Measurements from ENCODE around the gene SCAMP5. TPM values are rescaled to one million over a fixed set of nuclear protein-coding genes. Genes with fewer than 3 reads are reported as not detected.
A peak's percentile ranks its signal among the peaks of the same experiment; 100 is the strongest.

SCAMP5 gene
- total RNA-seq, 6 experiments from 2014 or later = 0.53 to 15.7 (median 7.7) TPM

- peak; percentile 92 to 94 (median 93) for DNase-seq
- no peaks in the 10 kb centered on the region for H3K9me3 ChIP-seq
- peak overlapping the region in 2 of 3 donors; percentile 34 to 47 for H3K27ac ChIP-seq
- TF ChIP-seq CTCF (IDR thresholded peaks at IDR 0.05) (peak; percentile 90 to 97 (median 94)), POLR2A (IDR thresholded peaks at IDR 0.05) (peak; percentile 27)
- intact Hi-C loops (cut with DNase I) = loop anchor here (2.0 to 10.0 kb wide), 3 partner anchors 175 to 275 kb away; no protein-coding TSS in a partner anchor
- H3K4me1 ChIP-seq = peaks cover 0 to 23% (median 5%) of the 10 kb centered on the region in 4 donors
- ATAC-seq = peak; percentile 88 to 95 (median 90)
- no peaks in the 10 kb centered on the region for H3K27me3 ChIP-seq
- no peaks in the 10 kb centered on the region for H3K36me3 ChIP-seq
- 0% methylated on average over 4 of the region's 12 CpGs for WGBS (ENCODE audit: insufficient coverage, low coverage, low lambda C conversion rate, missing lambda C conversion rate)
- peak overlapping the region in 1 of 3 donors; percentile 17 for H3K4me3 ChIP-seq
Measured at GRCh38 chr15:75029378-75030022, 34.1 kb downstream of the SCAMP5 start.

- Histone ChIP-seq H3K4me1 (peaks cover 0 to 18% (median 2%) of the 10 kb centered on the region in 4 donors), H3K9me3 (no peaks in the 10 kb centered on the region), H3K27me3 (no peaks in the 10 kb centered on the region)
Measured at GRCh38 chr15:75030023-75030413, 34.7 kb downstream of the SCAMP5 start.

GRCh38 chr15:75030424-75030823 is 35.1 kb downstream of the SCAMP5 start:
- TF ChIP-seq POLR2A (IDR thresholded peaks at IDR 0.05) (no peak), CTCF (IDR thresholded peaks at IDR 0.05) (no peak)
- intact Hi-C loops (cut with DNase I) = loop anchor here in 1 of 2 donors (2.0 kb wide), 1 partner anchor 174 kb away; no protein-coding TSS in a partner anchor
- H3K27ac ChIP-seq = peak overlapping the region in 1 of 3 donors; percentile 34
- H3K27me3 ChIP-seq = no peaks in the 10 kb centered on the region
- ATAC-seq = no peak
- no peak overlapping the region for H3K4me3 ChIP-seq
- no CpG with 5 or more reads among the region's 4 CpGs for WGBS (ENCODE audit: insufficient coverage, low coverage, low lambda C conversion rate, missing lambda C conversion rate)
- H3K9me3 ChIP-seq = no peaks in the 10 kb centered on the region
- no peak for DNase-seq
- H3K4me1 ChIP-seq = peaks cover 0 to 14% (median under 1%) of the 10 kb centered on the region in 4 donors
- H3K36me3 ChIP-seq = no peaks in the 10 kb centered on the region

More at GRCh38 chr15:75030023-75030413, 34.7 kb downstream of the SCAMP5 start:
- TF ChIP-seq CTCF (IDR thresholded peaks at IDR 0.05) = no peak
- TF ChIP-seq POLR2A (IDR thresholded peaks at IDR 0.05) = no peak
- ATAC-seq = peak in 1 of 4 donors; percentile 2
- peak overlapping the region in 1 of 3 donors; percentile 17 for H3K4me3 ChIP-seq
- no peaks in the 10 kb centered on the region for H3K36me3 ChIP-seq
- peak overlapping the region in 2 of 3 donors; percentile 34 to 47 for H3K27ac ChIP-seq
- intact Hi-C loops (cut with DNase I) = loop anchor here in 1 of 2 donors (2.0 kb wide), 1 partner anchor 175 kb away; no protein-coding TSS in a partner anchor
- 14% methylated on average over 2 of the region's 2 CpGs for WGBS (ENCODE audit: insufficient coverage, low coverage, low lambda C conversion rate, missing lambda C conversion rate)
- DNase-seq = no peak

GRCh38 chr15:75031848-75032247 is 36.5 kb downstream of the SCAMP5 start:
- DNase-seq = no peak
- intact Hi-C loops (cut with DNase I) = loop anchor here in 1 of 2 donors (2.0 kb wide), 1 partner anchor 173 kb away; no protein-coding TSS in a partner anchor
- no peaks in the 10 kb centered on the region for H3K9me3 ChIP-seq
- no peak overlapping the region for H3K4me3 ChIP-seq
- 55% methylated on average over 4 of the region's 4 CpGs for WGBS (ENCODE audit: insufficient coverage, low coverage, low lambda C conversion rate, missing lambda C conversion rate)
- ATAC-seq = no peak
- no peaks in the 10 kb centered on the region for H3K27me3 ChIP-seq
- no peak overlapping the region for H3K27ac ChIP-seq
- TF ChIP-seq POLR2A (IDR thresholded peaks at IDR 0.05) (no peak), CTCF (IDR thresholded peaks at IDR 0.05) (no peak)
- peaks cover 0 to 11% (median 0%) of the 10 kb centered on the region in 4 donors for H3K4me1 ChIP-seq
- no peaks in the 10 kb centered on the region for H3K36me3 ChIP-seq

Data from right lobe of liver (tissue), 6 donors.